Measurements from ENCODE around the gene THSD4.
A peak's percentile ranks its signal among the peaks of the same experiment; 100 is the strongest.

THSD4 gene

GRCh38 chr15:71627604-71628003 is 512.3 kb downstream of the THSD4 start:
- no peak for DNase-seq (ENCODE audit: low read depth)

GRCh38 chr15:71628988-71629770 is 513.9 kb downstream of the THSD4 start:
- no peak for DNase-seq (ENCODE audit: low read depth)

GRCh38 chr15:71629781-71630474 is 514.7 kb downstream of the THSD4 start:
- no peak for DNase-seq (ENCODE audit: low read depth)

GRCh38 chr15:71630475-71630809 is 515.2 kb downstream of the THSD4 start:
- DNase-seq (ENCODE audit: low read depth) = no peak

GRCh38 chr15:71632576-71633195 is 517.4 kb downstream of the THSD4 start:
- DNase-seq (ENCODE audit: low read depth) = no peak

- DNase-seq (ENCODE audit: low read depth) = no peak
Observed at GRCh38 chr15:71634820-71635560, 519.7 kb downstream of the THSD4 start.

GRCh38 chr15:71635735-71636134 is 520.5 kb downstream of the THSD4 start:
- DNase-seq (ENCODE audit: low read depth) = no peak

GRCh38 chr15:71638876-71639275 is 523.6 kb downstream of the THSD4 start:
- DNase-seq (ENCODE audit: low read depth) = no peak

GRCh38 chr15:71639471-71639870 is 524.2 kb downstream of the THSD4 start:
- DNase-seq (ENCODE audit: low read depth) = no peak

GRCh38 chr15:71643918-71644317 is 528.6 kb downstream of the THSD4 start:
- no peak for DNase-seq (ENCODE audit: low read depth)

- no peak for DNase-seq (ENCODE audit: low read depth)
Observed at GRCh38 chr15:71646767-71647486, 531.7 kb downstream of the THSD4 start.

GRCh38 chr15:71647487-71647808 is 532.2 kb downstream of the THSD4 start:
- no peak for DNase-seq (ENCODE audit: low read depth)

GRCh38 chr15:71648095-71648494 is 532.8 kb downstream of the THSD4 start:
- no peak for DNase-seq (ENCODE audit: low read depth)

- DNase-seq (ENCODE audit: low read depth) = no peak
Observed at GRCh38 chr15:71649894-71650293, 534.6 kb downstream of the THSD4 start.

GRCh38 chr15:71650603-71651002 is 535.3 kb downstream of the THSD4 start:
- no peak for DNase-seq (ENCODE audit: low read depth)

- DNase-seq (ENCODE audit: low read depth) = peak; percentile 72
Observed at GRCh38 chr15:71651750-71652186, 536.5 kb downstream of the THSD4 start.

- no peak for DNase-seq (ENCODE audit: low read depth)
Observed at GRCh38 chr15:71654042-71654719, 538.9 kb downstream of the THSD4 start.

- DNase-seq (ENCODE audit: low read depth) = no peak
Observed at GRCh38 chr15:71654720-71655174, 539.5 kb downstream of the THSD4 start.

GRCh38 chr15:71656425-71656824 is 541.2 kb downstream of the THSD4 start:
- no peak for DNase-seq (ENCODE audit: low read depth)

GRCh38 chr15:71657141-71657540 is 541.9 kb downstream of the THSD4 start:
- no peak for DNase-seq (ENCODE audit: low read depth)

- DNase-seq (ENCODE audit: low read depth) = no peak
Observed at GRCh38 chr15:71658036-71658435, 542.8 kb downstream of the THSD4 start.

All from stromal cell of bone marrow (primary cell).